NCI-H774 (cell line): Measurements from ENCODE around the gene NUDT4.
"Not testable (repeated sequence)": the region's sequence is repeated elsewhere in the genome, so short reads cannot be mapped to it uniquely, and the experiment has no call there.

ENCODE experiments used
- DNase-seq: peaks from one replicate; lab custom pipeline; 2025; lab: John Stamatoyannopoulos, UW

NUDT4 gene

DNA sequence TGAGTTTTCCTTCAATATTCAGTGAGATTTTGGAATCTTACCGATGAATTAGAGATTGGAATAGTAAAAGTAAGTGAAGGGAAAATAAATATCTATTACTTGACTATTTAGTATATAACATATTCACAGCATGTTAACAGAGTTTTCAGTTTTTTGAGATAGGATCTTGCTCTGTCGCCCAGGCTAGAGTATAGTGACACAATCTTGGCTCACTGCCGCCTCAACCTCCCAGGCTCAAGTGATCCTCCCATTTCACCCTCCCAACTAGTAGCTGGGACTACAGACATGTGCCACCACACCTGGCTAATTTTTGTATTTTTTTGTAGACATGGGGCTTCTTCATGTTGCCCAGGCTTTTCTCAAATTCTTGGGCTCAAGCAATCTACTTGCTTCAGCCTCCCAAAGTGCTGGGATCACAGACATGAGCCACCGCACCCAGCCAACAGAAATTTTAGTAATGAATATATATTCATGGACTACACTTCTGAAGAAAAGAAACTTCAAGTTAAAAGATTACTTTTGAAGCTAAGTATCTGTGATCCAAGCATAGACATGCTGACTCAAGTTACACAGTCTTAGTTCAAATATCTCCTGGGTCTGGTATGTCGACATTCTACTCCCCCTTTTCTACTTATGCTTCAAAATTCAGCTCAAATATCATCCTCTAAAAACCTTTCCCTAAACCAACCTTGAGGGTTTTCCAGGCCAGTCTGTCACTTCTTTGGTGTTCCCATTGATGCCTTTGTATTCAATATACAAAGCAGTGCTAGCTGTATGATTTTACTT is 50.2 kb downstream of the NUDT4 start:
- no peak for DNase-seq

DNA sequence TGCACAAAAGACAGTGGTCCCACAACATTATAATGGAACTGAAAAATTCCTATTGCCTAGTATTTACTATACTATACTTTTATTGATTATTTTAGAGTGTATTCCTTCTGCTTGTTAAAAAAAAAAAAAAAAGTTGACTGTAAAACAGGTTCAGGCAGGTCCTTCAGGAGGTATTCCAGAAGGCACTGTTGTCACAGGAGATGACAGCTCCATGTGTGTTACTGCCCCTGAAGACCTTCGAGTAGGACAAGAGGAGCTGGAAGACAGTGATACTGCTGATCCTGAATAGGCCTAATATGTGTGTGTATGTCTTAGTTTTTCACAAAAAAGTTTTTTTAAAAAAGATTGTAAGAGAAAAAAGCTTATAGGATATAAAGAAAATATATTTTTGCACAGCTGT is 51.7 kb downstream of the NUDT4 start:
- DNase-seq = no peak

DNA sequence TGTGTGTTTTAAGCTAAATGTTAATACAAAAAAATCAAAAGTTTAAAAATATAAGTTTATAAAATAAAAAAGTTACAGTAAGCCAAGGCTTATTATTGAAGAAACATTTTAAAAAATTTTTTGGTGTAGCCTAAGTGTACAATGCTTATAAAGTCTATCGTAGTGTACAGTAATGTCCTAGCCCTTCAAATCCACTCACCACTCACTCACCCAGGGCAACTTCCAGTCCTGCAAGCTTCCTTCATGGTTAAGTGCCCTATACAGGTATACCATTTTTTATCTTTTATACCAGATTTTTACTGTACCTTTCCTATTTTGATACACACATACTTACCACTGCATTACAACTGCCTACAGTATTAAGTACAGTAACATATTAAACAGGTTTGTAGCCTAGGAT is 52.1 kb downstream of the NUDT4 start:
- DNase-seq = no peak

DNA sequence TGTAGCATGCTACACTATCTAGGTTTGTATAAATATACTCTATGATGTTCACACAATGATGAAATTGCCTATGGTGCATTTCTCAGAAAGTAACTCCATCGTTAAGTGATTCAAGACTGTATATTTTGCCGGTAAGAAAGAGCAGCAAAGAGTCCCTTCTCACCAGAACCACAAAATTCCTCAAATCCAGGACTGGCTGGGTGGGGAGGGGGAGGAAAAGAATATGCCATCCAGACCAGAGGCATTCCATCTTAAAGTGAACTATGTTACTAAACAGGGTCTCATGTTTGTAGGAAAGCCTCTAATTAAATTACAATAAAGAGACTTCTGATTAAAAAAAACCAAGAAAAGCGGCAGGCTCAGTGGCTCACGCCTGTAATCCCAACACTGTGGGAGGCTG is 52.6 kb downstream of the NUDT4 start:
- DNase-seq = no peak

DNA sequence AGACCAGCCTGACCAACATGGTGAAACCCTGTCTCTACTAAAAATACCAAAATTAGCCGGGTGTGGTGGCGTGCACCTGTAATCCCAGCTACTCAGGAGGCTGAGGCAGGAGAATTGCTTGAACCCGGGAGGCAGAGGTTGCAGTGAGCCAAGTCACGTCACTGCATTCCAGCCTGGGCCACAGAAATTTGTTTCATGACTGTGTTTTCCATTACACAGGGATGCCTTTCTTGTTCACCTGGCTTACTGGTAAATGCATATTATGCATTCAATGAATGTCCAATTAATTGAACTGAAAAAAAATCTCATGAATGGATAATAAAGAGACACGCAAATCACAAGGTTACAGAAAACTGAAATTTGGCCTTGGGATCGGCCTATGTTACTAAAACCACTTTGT is 54.3 kb downstream of the NUDT4 start:
- DNase-seq = not testable (repeated sequence)

DNA sequence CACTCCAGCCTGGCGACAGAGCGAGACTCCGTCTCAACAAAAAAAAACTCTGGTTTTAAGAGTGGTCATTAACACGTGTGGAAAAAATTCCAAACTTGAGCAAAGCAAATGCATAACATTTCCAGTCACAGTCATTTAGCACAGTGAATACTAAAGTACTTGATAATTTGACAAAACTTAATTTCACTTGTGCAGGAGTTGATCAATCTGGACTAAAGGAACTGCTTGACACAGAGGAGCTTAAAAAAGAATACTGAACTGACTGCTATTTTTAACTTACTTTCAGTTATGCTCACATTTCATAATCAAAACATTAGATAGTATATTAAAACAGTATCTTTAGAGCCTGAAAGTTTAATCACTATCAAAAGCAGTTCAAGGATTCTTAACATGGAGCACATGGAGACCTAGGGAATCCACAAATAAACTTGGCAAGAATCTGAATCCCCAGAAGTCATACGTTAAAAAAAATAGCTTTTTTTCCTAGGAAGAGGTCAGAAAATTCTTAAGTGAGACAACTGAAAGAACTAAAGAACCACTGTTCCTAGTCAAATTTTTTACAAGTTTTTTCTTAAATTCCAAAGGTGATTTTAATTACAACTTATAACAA is 56.6 kb downstream of the NUDT4 start:
- DNase-seq = no peak

DNA sequence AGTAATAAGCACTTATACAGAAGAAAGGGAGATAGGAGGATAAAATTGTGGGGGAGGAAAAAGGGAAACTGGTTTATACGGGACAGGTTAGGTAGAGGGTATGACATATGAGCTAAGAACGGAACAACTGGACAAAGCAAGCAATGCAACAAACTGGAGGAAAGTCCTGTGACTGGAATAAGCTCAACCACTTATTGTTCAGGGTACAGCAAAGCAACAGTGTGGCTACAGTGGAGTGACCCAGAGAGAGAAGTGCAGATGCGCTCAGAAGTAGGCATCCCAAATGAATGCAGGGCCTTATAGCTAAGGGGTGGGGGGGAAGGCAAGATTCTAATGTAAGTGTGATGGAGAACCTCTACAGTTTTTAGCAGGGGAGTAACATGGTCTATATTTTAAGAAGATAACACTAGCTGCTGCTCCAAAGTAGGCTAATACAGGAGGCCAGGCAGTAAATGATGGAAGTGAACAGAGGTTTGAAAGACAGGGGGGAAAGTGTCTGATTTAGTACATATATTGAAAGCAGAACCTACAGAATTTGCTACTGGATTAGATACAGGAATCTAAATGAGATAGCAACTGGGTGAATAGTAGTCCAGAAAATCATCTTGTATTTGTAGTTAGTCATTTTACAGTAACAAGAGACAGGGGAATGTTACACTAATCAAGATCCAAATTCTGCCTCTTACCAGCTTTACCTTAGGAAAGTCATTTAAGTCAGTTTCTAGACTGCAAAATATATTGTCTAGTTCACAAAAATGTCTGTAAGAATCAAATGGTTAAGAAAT is 60.7 kb downstream of the NUDT4 start:
- DNase-seq = no peak

DNA sequence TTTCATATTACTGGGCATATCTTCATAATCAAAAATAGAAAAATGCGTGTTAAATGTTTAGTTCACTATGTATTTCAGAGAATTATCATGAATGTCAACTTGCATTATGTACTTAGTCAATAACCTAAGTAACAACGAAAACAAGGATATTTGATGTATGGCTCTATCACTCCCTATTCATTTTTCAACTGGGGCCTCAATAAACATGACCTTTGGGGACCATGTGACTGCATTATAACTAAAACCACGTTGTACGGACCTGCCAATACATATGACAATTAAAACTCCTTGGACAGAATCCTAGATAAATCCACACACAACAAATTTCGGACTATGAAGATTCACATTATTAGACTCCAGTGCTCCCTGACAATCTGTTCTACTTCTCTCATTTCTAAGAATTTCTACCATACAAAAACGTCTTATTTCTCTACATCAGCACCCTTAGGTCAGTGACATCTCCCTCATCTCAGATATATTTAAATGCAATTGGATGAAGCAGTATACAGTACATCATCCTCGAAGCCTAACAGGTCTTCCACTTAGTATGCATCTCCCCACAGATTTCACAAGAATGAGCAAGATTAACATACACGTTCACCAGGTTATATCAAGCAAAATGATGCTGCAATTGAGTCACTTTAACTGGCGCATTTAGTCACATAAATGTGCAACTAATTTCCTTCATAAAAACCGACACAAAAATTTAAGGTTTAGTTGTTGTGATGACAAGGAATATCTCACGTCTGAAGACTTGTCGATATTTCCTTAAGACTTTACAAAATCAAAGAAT is 62.5 kb downstream of the NUDT4 start:
- no peak for DNase-seq

DNA sequence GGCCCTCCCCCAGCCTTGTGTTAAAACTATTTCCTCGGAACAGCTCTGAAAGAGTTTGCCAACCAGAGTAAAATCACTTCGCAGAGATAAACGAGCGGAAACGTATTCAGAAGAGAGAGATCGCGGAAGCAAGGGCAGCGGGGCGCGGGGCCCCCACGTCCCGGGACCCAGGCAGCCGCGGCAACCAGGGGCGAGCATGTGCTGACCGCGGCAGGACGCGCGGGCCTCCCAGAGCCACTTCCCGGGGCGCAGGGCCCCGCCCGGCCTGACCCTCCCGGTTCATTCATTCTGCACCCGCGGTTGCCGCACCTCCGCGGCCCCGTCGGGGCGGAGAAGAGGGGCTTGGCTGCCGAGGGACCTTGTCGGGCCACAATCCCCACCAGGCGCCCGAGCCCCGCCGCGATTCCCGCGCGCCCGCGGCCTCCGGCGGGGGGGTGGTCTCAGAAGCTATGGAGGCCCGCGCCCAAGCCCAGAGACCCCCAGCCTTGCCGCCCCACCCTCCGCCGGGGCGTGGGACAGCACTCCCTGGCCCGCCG is 63.4 kb downstream of the NUDT4 start:
- no peak for DNase-seq

DNA sequence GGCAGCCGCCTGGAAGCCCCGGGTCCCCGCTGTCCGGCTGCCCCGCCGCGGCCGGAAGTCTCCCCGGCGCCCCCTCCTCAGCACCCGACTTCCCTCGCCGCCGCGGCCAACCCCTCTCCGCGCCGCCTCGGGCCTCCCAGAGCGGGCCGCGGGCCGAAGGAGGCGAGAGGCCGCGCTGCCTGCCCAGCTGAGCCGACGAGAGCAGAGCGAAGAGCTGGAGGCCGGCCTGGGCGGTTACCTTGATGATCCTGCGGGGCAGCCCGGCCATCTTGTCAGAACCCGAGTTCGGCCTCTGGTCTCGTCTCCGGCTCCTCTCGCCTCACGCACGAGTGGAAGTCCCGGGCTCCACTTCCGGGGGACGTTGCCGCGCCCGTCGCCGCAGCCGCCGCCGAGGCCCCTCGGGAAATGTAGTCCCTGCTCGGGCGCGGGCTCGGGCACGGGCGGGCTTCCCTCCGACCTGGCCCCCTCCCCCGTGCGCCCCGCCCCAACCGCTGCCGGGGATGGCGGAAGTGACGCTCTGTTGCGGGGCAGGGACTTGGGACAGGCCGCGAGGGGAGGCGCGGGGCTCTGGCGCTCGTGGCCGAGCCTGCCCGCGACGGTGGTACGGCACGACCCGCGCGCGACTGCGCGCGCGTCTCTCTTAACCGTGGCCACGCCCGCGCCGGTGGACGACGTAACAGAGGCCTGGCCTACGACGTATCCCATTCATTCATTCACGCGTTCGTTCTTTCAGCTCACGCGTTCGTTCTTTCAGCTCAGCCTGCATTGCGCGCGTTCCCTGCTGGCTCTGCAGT is 64.1 kb downstream of the NUDT4 start, which contains the start of gene UBE2N:
UBE2N (minus strand) TSS at position 331 of the 794 bp plus-strand sequence; CDS start at position 268, 63 bp downstream.
- DNase-seq = peak; percentile 98

DNA sequence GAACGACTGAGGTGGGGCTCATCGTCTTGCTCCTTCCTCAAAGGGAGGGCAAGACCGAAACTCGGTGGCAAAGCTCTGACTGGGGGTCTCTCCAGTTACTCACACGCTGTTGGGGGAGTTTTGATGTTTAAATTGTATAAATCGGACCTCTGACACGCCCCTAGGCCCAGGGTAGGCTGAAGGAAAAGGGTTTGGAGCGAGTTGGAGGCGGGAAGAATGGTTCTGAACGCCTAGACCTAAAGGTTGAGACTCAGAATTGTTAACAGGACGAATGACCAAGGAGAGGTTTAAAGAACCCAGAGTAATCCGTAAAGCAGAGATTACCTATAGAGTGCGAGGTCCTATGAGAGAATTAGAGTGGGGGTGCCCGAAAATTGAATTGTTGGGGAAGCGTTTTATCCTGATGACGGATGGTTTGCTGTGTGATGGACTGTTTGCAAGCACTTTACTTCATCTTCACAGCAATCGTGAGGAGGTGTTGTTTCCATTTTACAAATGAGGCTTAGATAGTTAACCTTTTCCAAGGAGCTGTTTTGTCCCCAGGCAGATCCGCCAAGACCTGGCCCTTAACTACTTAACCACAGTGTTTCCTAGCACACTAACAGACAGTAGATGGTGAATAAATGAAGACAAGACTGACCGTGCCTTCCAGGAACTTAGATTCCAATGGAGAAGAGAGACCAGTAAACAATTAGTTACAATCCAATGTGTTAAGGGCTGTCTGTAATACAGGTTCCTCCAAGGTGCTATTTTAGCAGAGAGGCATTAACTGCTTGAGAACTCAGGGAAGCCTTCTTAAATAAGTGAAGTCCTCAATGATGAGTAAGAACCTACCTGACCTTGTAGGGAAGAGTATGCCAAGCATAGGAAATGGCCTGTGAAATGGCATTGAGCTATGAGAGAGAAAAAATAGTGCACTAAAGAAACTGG is 65.0 kb downstream of the NUDT4 start:
- DNase-seq = no peak

DNA sequence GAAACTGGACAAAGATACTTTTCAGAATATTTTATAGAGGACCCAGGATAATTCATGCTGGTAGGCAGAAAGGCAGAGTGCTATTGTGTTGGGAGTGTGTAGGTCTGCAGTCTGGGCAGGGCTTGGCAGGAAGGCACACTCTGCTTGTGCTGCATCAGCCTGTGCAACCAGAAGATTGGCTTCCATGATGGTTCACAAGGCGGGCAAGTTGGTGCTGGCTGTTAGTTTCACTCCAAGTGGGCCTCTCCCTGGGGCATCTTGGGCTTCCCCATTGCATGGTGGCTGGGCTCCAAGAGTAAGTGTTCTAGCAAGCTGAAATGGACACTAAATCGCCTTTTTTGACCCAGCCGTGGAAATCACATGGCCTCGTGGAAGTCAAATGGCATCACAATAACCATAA is 65.9 kb downstream of the NUDT4 start:
- no peak for DNase-seq

DNA sequence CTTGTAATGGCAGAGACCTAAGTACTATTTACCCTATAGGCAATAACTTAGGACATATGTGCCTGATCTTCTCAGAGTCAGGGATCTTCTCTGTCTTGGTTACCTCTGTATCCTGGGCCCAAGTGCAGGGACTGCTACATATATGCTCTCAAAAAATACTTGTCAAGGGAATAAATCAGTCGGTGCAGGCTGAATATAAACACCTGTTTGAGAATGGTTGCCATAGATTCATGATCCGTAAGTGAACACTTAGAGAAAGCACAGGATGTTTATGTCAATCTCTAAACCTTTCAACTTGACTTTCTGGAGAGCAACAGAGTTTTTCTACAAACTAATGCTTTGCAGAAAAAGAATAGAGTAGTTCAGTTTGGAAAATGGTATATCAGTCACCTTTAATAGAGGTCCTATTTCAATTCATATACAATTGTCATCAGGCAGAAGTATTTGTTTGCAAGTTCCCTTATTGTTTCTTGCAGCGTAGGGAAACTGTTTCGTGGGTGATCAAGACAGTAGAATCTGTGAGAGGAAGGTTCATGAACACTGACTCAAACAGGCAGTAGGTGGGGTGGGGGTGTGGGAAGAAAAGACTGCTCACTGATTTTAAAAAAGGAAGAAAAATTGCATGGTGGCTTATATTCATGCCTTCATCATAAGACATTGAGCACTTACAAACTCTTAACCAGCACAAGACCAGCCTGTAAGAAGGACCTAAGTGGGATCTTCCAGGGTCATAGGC is 70.0 kb downstream of the NUDT4 start:
- no peak for DNase-seq

DNA sequence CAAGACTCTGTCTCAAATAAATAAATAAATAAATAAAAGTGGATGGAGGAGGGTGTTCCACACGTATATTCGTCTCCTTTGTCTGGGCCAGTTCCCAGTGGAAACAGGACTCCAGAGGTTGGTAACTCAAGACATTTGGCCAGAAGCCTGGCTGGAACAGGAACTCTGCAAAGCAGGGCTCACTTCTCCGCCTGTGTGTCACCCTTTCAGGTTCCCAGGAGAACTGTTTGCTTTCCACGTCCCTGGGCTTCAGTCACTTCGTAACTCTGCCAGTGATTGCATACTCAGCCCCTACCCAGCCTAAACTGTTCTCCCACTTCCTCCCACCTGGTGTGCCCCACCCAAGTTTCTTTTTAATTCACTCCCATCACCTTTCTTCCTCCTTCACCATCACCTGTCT is 71.1 kb downstream of the NUDT4 start:
- DNase-seq = no peak

DNA sequence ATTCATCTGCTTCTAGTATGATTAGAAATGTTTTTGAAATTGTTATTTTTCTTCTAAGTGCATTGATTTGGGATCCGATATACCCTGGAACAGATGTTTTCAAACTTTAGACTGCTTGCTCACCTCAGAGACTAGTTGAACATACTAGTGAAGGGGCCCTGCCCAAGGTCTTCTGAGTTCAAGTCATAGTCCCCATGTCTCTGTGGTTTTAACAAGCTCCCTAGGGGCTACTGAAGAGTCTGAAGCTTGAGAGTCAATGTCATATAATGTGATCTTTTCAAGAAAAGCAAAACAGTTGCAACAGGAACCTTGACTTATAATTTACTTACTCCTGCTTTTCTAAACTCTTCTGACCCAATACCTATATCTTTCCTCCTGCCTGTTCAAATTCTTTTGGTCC is 71.6 kb downstream of the NUDT4 start:
- no peak for DNase-seq

DNA sequence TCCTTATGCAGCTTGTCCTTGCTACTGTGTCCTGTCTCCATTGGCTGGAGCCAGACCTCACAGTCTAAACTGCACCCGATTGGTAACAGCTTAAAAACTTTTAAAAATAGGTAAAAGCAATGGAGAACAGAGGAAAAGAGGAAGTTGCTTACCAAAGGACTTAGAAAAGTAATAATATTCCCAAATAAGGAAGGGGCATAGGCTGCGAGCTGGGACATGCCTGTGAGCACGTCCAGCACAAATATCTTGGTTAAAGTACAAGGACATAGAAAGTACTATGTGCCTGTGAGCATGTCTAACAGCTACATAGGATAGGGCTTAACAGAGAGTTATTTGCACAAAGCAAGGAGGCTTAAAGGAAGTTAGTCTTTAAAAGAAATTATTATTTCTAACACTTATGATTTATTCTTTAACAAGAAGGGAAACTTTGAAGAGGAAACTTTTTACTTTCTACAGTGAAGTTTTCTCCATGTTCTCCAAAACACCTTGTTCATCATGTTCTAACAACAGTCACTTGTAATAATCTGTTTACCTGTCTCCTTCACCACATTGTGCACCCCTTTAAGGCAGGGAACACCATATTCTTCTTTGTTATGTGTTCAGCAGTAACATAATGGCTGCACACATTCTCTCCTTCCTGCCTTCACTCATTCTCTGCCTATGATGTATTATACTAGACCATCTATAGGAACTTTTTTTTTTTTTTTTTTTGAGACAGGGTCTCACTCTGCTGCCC is 73.9 kb downstream of the NUDT4 start:
- DNase-seq = no peak

DNA sequence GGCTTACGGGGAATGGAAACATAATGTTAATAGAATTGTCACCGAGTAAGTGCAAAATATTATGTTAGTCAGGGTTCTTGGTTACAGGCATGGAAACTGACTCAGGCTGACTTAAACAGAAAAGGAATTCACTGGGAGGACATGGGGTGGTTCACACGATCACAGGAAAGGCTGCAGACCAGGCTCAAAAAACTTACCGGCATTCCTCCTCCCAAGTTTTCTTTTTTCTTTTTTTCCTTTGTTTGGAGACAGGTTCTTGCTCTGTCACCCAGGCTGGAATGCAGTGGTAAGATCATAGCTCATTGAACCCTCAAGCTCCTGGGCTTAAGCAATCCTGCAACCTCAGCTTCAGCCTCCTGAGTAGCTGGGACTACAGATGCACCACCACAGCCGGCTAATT is 75.9 kb downstream of the NUDT4 start:
- no peak for DNase-seq

DNA sequence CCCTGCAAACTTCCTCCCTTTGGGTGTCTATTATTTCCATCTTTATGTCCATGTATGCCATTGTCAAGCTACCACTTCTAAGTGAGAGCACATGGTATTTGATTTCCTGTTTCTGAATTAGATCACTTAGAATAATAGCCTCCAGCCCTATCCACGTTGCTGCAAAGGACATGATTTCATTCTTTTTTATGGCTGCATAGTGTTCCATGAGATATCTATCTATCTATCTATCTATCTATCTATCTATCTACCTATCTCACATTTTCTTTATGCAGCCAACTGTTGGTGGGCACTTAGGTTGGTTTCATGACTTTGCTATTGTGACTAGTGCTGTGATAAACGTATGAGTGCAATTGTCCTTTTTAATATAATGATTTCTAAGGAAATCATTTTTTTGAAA is 78.4 kb downstream of the NUDT4 start:
- no peak for DNase-seq
